ENCODE measurements around the gene LAD1. TPM values are rescaled to one million over a fixed set of nuclear protein-coding genes. Genes with fewer than 3 reads are reported as not detected.

The LAD1 gene
- total and polyA plus RNA-seq, 2 donors (not counting 1 experiment from before 2014, with no cell fraction given): 0.10 TPM; not detected in 1

- H3K27ac ChIP-seq (ENCODE audit: low read length in 2 of 2): no peak overlapping the region
- no peak overlapping the region for H2AFZ ChIP-seq (ENCODE audit: insufficient read depth, low read depth, low read length, poor library complexity, severe bottlenecking)
- CTCF ChIA-PET: interaction anchor here (0.6 to 2.0 kb wide), 3 partner anchors 21 to 810 kb away, joined by 3 to 5 read pairs (median 4); no protein-coding TSS in a partner anchor
- Mint-ChIP-seq H3K9me3 (ENCODE audit: insufficient read depth) (no peaks in the 10 kb centered on the region), H3K27me3 (peaks cover 15% of the 10 kb centered on the region), H3K4me3 (no peak overlapping the region), H3K27ac (no peak overlapping the region), H3K4me1 (no peaks in the 10 kb centered on the region)
- WGBS (ENCODE audit: insufficient coverage): 98% methylated on average over 5 of the region's 8 CpGs
- H3K36me3 ChIP-seq (replicated peaks in 1 of 2; ENCODE audit: control extremely low read depth in 1 of 2, control insufficient read depth in 1 of 2, extremely low read depth in 1 of 2, insufficient read depth in 2 of 2, low read length in 1 of 2): no peaks in the 10 kb centered on the region
- no peaks in the 10 kb centered on the region for H3K9me3 ChIP-seq (ENCODE audit: control extremely low read depth in 1 of 3, control insufficient read depth in 2 of 3, insufficient read depth in 1 of 3, low read length in 2 of 3)
- H3K27me3 ChIP-seq (replicated peaks in 1 of 4; ENCODE audit: control extremely low read depth in 1 of 4, control insufficient read depth in 3 of 4, insufficient read depth in 4 of 4, low read length in 3 of 4): peaks cover 0 to 4% (median 0%) of the 10 kb centered on the region in 4 experiments
- no peak overlapping the region for H3K9ac ChIP-seq (ENCODE audit: low read length)
- ATAC-seq (ENCODE audit: low read depth) (no peak), DNase-seq (no peak)
- POLR2A ChIA-PET: no interaction called here
- intact Hi-C loops (cut with micrococcal nuclease): no loop called here
- no peak overlapping the region for H3K4me3 ChIP-seq (ENCODE audit: control extremely low read depth in 1 of 5, extremely low read depth in 1 of 5, insufficient read depth in 1 of 5, low read depth in 2 of 5, low read length in 4 of 5)
- H3K4me2 ChIP-seq (replicated peaks; ENCODE audit: low read depth, low read length, poor library complexity, severe bottlenecking): no peak overlapping the region
- no peaks in the 10 kb centered on the region for H3K4me1 ChIP-seq (ENCODE audit: control insufficient read depth in 2 of 2, insufficient read depth in 2 of 2, low read length in 2 of 2)
- no peaks in the 10 kb centered on the region for H3K79me2 ChIP-seq (ENCODE audit: control insufficient read depth, insufficient read depth, low read length)
- TF ChIP-seq CTCF (IDR thresholded peaks at IDR 0.05) (no peak), EZH2 (IDR thresholded peaks at IDR 0.05; ENCODE audit: borderline replicate concordance, insufficient read depth, low read depth, low read length, poor library complexity, severe bottlenecking) (no peak)
- no peaks in the 10 kb centered on the region for H4K20me1 ChIP-seq (ENCODE audit: control insufficient read depth, insufficient read depth, low read length, poor library complexity, severe bottlenecking)
Measured at GRCh38 chr1:201409440-201409839, 10.3 kb upstream of the LAD1 start.

GRCh38 chr1:201408834-201409200 lies 9.7 kb upstream of the LAD1 start:
- POLR2A ChIA-PET: no interaction called here
- Histone ChIP-seq H3K36me3 (replicated peaks in 1 of 2; ENCODE audit: control extremely low read depth in 1 of 2, control insufficient read depth in 1 of 2, extremely low read depth in 1 of 2, insufficient read depth in 2 of 2, low read length in 1 of 2) (no peaks in the 10 kb centered on the region), H3K9me3 (ENCODE audit: control extremely low read depth in 1 of 3, control insufficient read depth in 2 of 3, insufficient read depth in 1 of 3, low read length in 2 of 3) (no peaks in the 10 kb centered on the region), H3K27me3 (replicated peaks in 1 of 4; ENCODE audit: control extremely low read depth in 1 of 4, control insufficient read depth in 3 of 4, insufficient read depth in 4 of 4, low read length in 3 of 4) (peaks cover 0 to 4% (median 0%) of the 10 kb centered on the region in 4 experiments), H3K4me2 (replicated peaks; ENCODE audit: low read depth, low read length, poor library complexity, severe bottlenecking) (no peak overlapping the region), H3K9ac (ENCODE audit: low read length) (no peak overlapping the region), H3K4me1 (ENCODE audit: control insufficient read depth in 2 of 2, insufficient read depth in 2 of 2, low read length in 2 of 2) (no peaks in the 10 kb centered on the region), H3K79me2 (ENCODE audit: control insufficient read depth, insufficient read depth, low read length) (no peaks in the 10 kb centered on the region), H3K4me3 (ENCODE audit: control extremely low read depth in 1 of 5, extremely low read depth in 1 of 5, insufficient read depth in 1 of 5, low read depth in 2 of 5, low read length in 4 of 5) (no peak overlapping the region), H3K27ac (ENCODE audit: low read length in 2 of 2) (no peak overlapping the region), H2AFZ (ENCODE audit: insufficient read depth, low read depth, low read length, poor library complexity, severe bottlenecking) (no peak overlapping the region), H4K20me1 (ENCODE audit: control insufficient read depth, insufficient read depth, low read length, poor library complexity, severe bottlenecking) (no peaks in the 10 kb centered on the region)
- intact Hi-C loops (cut with micrococcal nuclease): no loop called here
- no peak for DNase-seq
- Mint-ChIP-seq H3K4me1 (no peaks in the 10 kb centered on the region), H3K9me3 (ENCODE audit: insufficient read depth) (no peaks in the 10 kb centered on the region), H3K4me3 (no peak overlapping the region), H3K27me3 (peaks cover 17% of the 10 kb centered on the region), H3K27ac (no peak overlapping the region)
- CTCF ChIA-PET: interaction anchor here (0.6 to 0.9 kb wide), 2 partner anchors 24 to 809 kb away, joined by 3 to 4 read pairs; no protein-coding TSS in a partner anchor
- WGBS (ENCODE audit: insufficient coverage): 56% methylated on average over 2 of the region's 3 CpGs
- no peak for ATAC-seq (ENCODE audit: low read depth)
- TF ChIP-seq CTCF (IDR thresholded peaks at IDR 0.05) (no peak), EZH2 (IDR thresholded peaks at IDR 0.05; ENCODE audit: borderline replicate concordance, insufficient read depth, low read depth, low read length, poor library complexity, severe bottlenecking) (no peak)

Measured in B cell (primary cell).